OCI-LY7 (cell line): Measurements from ENCODE around the gene TRIM71. TPM values are rescaled to one million over a fixed set of nuclear protein-coding genes. Genes with fewer than 3 reads are reported as not detected.

ENCODE experiments used
- BruUV-seq: library from RNA; stranded (reverse); fragments of 400-500 nt; replicated peaks from 2 replicates; lab custom pipeline; 2021; lab: Mats Ljungman, UMichigan
- CTCF ChIA-PET: fragments of 300-600 bp; sonication (Branson Sonifier 250); formaldehyde crosslinking; loops from one replicate; lab custom pipeline; 2022; ENCODE audit warnings: antibody characterized with exemption; ENCODE audit not compliant: unreplicated experiment; lab: Charles Lee
- POLR2A ChIA-PET: fragments of 300-600 bp; sonication (Branson Sonifier 250); formaldehyde crosslinking; loops from one replicate; lab custom pipeline; 2022; ENCODE audit warnings: antibody characterized with exemption; lab: Charles Lee
- DNase-seq: peaks from one replicate; pipeline ENCODE4 v3.0.0-alpha.2; 2015; ENCODE audit warnings: low spot score
- H2AFZ ChIP-seq: fragments of 200-600 bp; sonication (generic), shearing (Covaris generic); 2 replicates; pipeline ENCODE4 v1.6.1; 2014; ENCODE audit warnings: mild to moderate bottlenecking, antibody characterized with exemption, low read length, moderate library complexity
- H3K27ac ChIP-seq: fragments of 200-600 bp; sonication (generic); 2 replicates; pipeline ENCODE4 v1.5.1; 2014; ENCODE audit warnings: mixed run types, low read depth, mild to moderate bottlenecking, moderate library complexity, low read length, inconsistent platforms; ENCODE audit not compliant: poor library complexity, severe bottlenecking
- H3K36me3 ChIP-seq: fragments of 200-600 bp; sonication (generic); 2 replicates; pipeline ENCODE4 v1.6.1; 2014; ENCODE audit warnings: mild to moderate bottlenecking, antibody characterized with exemption, low read length, moderate library complexity, mixed read lengths; ENCODE audit not compliant: insufficient read depth
- H3K4me1 ChIP-seq: fragments of 200-600 bp; sonication (generic); 2 replicates; pipeline ENCODE4 v1.5.1; 2014; ENCODE audit warnings: mild to moderate bottlenecking, low read length; ENCODE audit not compliant: insufficient read depth, poor library complexity, severe bottlenecking
- H3K4me2 ChIP-seq: fragments of 200-600 bp; sonication (generic); 2 replicates; pipeline ENCODE4 v1.6.1; 2014; ENCODE audit warnings: mild to moderate bottlenecking, low read length
- H3K4me3 ChIP-seq: fragments of 200-600 bp; sonication (generic); 2 replicates; pipeline ENCODE4 v1.5.1; 2014; ENCODE audit warnings: mild to moderate bottlenecking, low read depth, low read length; ENCODE audit not compliant: poor library complexity, severe bottlenecking
- H3K79me2 ChIP-seq: fragments of 200-600 bp; sonication (generic); 2 replicates; pipeline ENCODE4 v1.6.1; 2016; ENCODE audit warnings: low read depth, mild to moderate bottlenecking, low read length, moderate library complexity, mixed read lengths; ENCODE audit not compliant: insufficient read depth
- H3K9me2 ChIP-seq: fragments of 200-600 bp; sonication (generic); 2 replicates; pipeline ENCODE4 v1.6.1; 2016; ENCODE audit warnings: mild to moderate bottlenecking, low read length, mixed read lengths; ENCODE audit not compliant: insufficient read depth
- H3K9me3 ChIP-seq: fragments of 200-600 bp; sonication (generic); 2 replicates; pipeline ENCODE4 v1.6.1; 2014; ENCODE audit warnings: mild to moderate bottlenecking, mixed run types, low read length, mixed read lengths
- H4K20me1 ChIP-seq: fragments of 200-600 bp; sonication (generic); 2 replicates; pipeline ENCODE4 v1.6.1; 2014; ENCODE audit warnings: mild to moderate bottlenecking, antibody characterized with exemption, low read length, moderate library complexity, mixed read lengths; ENCODE audit not compliant: insufficient read depth
- CTCF ChIP-seq: fragments of 200-600 bp; sonication (generic); conservative IDR thresholded peaks from 2 replicates; pipeline ENCODE4 v1.5.1; 2014; ENCODE audit warnings: mild to moderate bottlenecking, antibody characterized with exemption, low read length, moderate library complexity, mixed read lengths
- EZH2phosphoT487 ChIP-seq: fragments of 200-600 bp; sonication (generic); IDR thresholded peaks from 2 replicates; pipeline ENCODE4 v1.6.1; 2018; ENCODE audit warnings: low read depth, borderline replicate concordance, mild to moderate bottlenecking, mixed run types, antibody characterized with exemption, low read length, moderate library complexity, mixed read lengths
- intact Hi-C: fragments of 100-400 bp; cut with micrococcal nuclease; formaldehyde crosslinking; loops from one replicate; pipeline ENCODE4 v1.10.0; 2022; ENCODE audit not compliant: unreplicated experiment
- total RNA-seq, 2 experiments: library from RNA; depleted of rRNA in 1 of 2; stranded (reverse); fragments of >200 nt in 1 of 2; shearing (Covaris generic) in 1 of 2; gene quantifications; 2 replicates each; pipeline ENCODE4 v1.2.3, GENCODE V29; 2014 to 2022

The TRIM71 gene
- total RNA-seq, 2 experiments from 2014 or later: not detected

- no peaks in the 10 kb centered on the region for H3K36me3 ChIP-seq
- no peak overlapping the region for H2AFZ ChIP-seq
- no peak overlapping the region for H3K4me3 ChIP-seq
- no TSS peak for BruUV-seq
- DNase-seq: no peak
- H3K9me3 ChIP-seq: no peaks in the 10 kb centered on the region
- ChIA-PET POLR2A (interaction anchor here (1.0 kb wide), 1 partner anchor 170 kb away, joined by 4 read pairs; no protein-coding TSS in a partner anchor), CTCF (no interaction called here)
- TF ChIP-seq EZH2phosphoT487 (no peak), CTCF (no peak)
- H4K20me1 ChIP-seq: no peaks in the 10 kb centered on the region
- H3K4me2 ChIP-seq: no peak overlapping the region
- no peak overlapping the region for H3K27ac ChIP-seq
- intact Hi-C loops: no loop called here
- no peaks in the 10 kb centered on the region for H3K4me1 ChIP-seq
- no peaks in the 10 kb centered on the region for H3K79me2 ChIP-seq
- no peaks in the 10 kb centered on the region for H3K9me2 ChIP-seq
Measured at GRCh38 chr3:32883817-32884216, 66.0 kb downstream of the TRIM71 start.

- H4K20me1 ChIP-seq: no peaks in the 10 kb centered on the region
- H3K36me3 ChIP-seq: no peaks in the 10 kb centered on the region
- intact Hi-C loops: no loop called here
- H3K9me2 ChIP-seq: no peaks in the 10 kb centered on the region
- TF ChIP-seq CTCF (no peak), EZH2phosphoT487 (no peak)
- no peak overlapping the region for H3K4me3 ChIP-seq
- no peaks in the 10 kb centered on the region for H3K79me2 ChIP-seq
- H3K27ac ChIP-seq: no peak overlapping the region
- H2AFZ ChIP-seq: no peak overlapping the region
- ChIA-PET CTCF (no interaction called here), POLR2A (interaction anchor here (0.6 kb wide), 1 partner anchor 380 kb away, joined by 3 read pairs; no protein-coding TSS in a partner anchor)
- no peaks in the 10 kb centered on the region for H3K4me1 ChIP-seq
- BruUV-seq: no TSS peak
- no peak overlapping the region for H3K4me2 ChIP-seq
- no peaks in the 10 kb centered on the region for H3K9me3 ChIP-seq
- no peak for DNase-seq
Measured at GRCh38 chr3:32884591-32884990, 66.8 kb downstream of the TRIM71 start.

GRCh38 chr3:32885283-32885901 lies 67.6 kb downstream of the TRIM71 start:
- CTCF ChIA-PET: no interaction called here
- no peaks in the 10 kb centered on the region for H3K36me3 ChIP-seq
- no peaks in the 10 kb centered on the region for H3K9me3 ChIP-seq
- no peak overlapping the region for H2AFZ ChIP-seq
- TF ChIP-seq CTCF (no peak), EZH2phosphoT487 (no peak)
- DNase-seq: no peak
- no peaks in the 10 kb centered on the region for H3K79me2 ChIP-seq
- no peak overlapping the region for H3K27ac ChIP-seq
- BruUV-seq: no TSS peak
- no peak overlapping the region for H3K4me2 ChIP-seq
- H3K4me1 ChIP-seq: no peaks in the 10 kb centered on the region
- H3K9me2 ChIP-seq: no peaks in the 10 kb centered on the region
- H4K20me1 ChIP-seq: no peaks in the 10 kb centered on the region
- intact Hi-C loops: no loop called here
- H3K4me3 ChIP-seq: no peak overlapping the region
- POLR2A ChIA-PET: interaction anchor here (0.6 kb wide), 1 partner anchor 381 kb away, joined by 3 read pairs; no protein-coding TSS in a partner anchor
